DMS79 treated with DMSO at 0.1 percent for 48 hours (cell line): Measurements from ENCODE around the gene SIRPB1.
"Not testable (repeated sequence)": the region's sequence is repeated elsewhere in the genome, so short reads cannot be mapped to it uniquely, and the experiment has no call there.

Experiments used
- DNase-seq: peaks from one replicate; lab custom pipeline; 2025; lab: John Stamatoyannopoulos, UW

The SIRPB1 gene

GRCh38 chr20:1636621-1637020, 16.8 kb upstream of the SIRPB1 start:
- DNase-seq: no peak

GRCh38 chr20:1635291-1635979, 15.6 kb upstream of the SIRPB1 start:
- DNase-seq: no peak

- no peak for DNase-seq
Observed at GRCh38 chr20:1633535-1633934, 13.7 kb upstream of the SIRPB1 start.

GRCh38 chr20:1632178-1632577, 12.4 kb upstream of the SIRPB1 start:
- no peak for DNase-seq

- DNase-seq: no peak
Observed at GRCh38 chr20:1631309-1632151, 11.7 kb upstream of the SIRPB1 start.

GRCh38 chr20:1630186-1630585, 10.4 kb upstream of the SIRPB1 start:
- DNase-seq: no peak

GRCh38 chr20:1629321-1629720, 9.5 kb upstream of the SIRPB1 start:
- no peak for DNase-seq

GRCh38 chr20:1628621-1629020, 8.8 kb upstream of the SIRPB1 start:
- no peak for DNase-seq

- no peak for DNase-seq
Observed at GRCh38 chr20:1627200-1627550, 7.4 kb upstream of the SIRPB1 start.

- DNase-seq: no peak
Observed at GRCh38 chr20:1626528-1627199, 6.9 kb upstream of the SIRPB1 start.

GRCh38 chr20:1625083-1625690, 5.4 kb upstream of the SIRPB1 start:
- no peak for DNase-seq

GRCh38 chr20:1623501-1624205, 3.8 kb upstream of the SIRPB1 start:
- no peak for DNase-seq

GRCh38 chr20:1622450-1622849, 2.6 kb upstream of the SIRPB1 start:
- DNase-seq: no peak

GRCh38 chr20:1621316-1621715, 1.5 kb upstream of the SIRPB1 start:
- no peak for DNase-seq

GRCh38 chr20:1618954-1619540, 762 bp downstream of the SIRPB1 start:
- DNase-seq: no peak

GRCh38 chr20:1618479-1618878, 1.3 kb downstream of the SIRPB1 start:
- DNase-seq: no peak

GRCh38 chr20:1616858-1617434, 2.9 kb downstream of the SIRPB1 start:
- no peak for DNase-seq

- DNase-seq: not testable (repeated sequence)
Observed at GRCh38 chr20:1610404-1610803, 9.4 kb downstream of the SIRPB1 start.

GRCh38 chr20:1608678-1609347, 11.0 kb downstream of the SIRPB1 start:
- not testable (repeated sequence) for DNase-seq

GRCh38 chr20:1600736-1601135, 19.1 kb downstream of the SIRPB1 start:
- no peak for DNase-seq

- DNase-seq: no peak
Observed at GRCh38 chr20:1595333-1595732, 24.5 kb downstream of the SIRPB1 start.
